Activated CD4-positive, alpha-beta T cell treated with anti-CD3 and anti-CD28 coated beads, Interleukin-2, amount 10 ng/mL, durations not matched to agents 24 days and 14 days (primary cell): Measurements from ENCODE around the gene CCDC167. TPM values are rescaled to one million over a fixed set of nuclear protein-coding genes. Genes with fewer than 3 reads are reported as not detected.

Experiments used
- DNase-seq: peaks from one replicate; pipeline ENCODE4 v3.0.0; 2022
- H3K27ac Mint-ChIP-seq: one replicate; pipeline ENCODE4 v1.8.0; 2022; ENCODE audit warnings: mild to moderate bottlenecking, mixed read lengths
- H3K27me3 Mint-ChIP-seq: one replicate; pipeline ENCODE4 v1.8.0; 2022; ENCODE audit warnings: mixed read lengths
- H3K36me3 Mint-ChIP-seq: one replicate; pipeline ENCODE4 v1.8.0; 2022; ENCODE audit warnings: low read depth, mild to moderate bottlenecking, mixed read lengths
- H3K4me1 Mint-ChIP-seq: one replicate; pipeline ENCODE4 v1.8.0; 2021; ENCODE audit warnings: mixed read lengths
- H3K4me3 Mint-ChIP-seq: one replicate; pipeline ENCODE4 v1.8.0; 2022; ENCODE audit warnings: mild to moderate bottlenecking, moderate library complexity, mixed read lengths
- H3K9me3 Mint-ChIP-seq: one replicate; pipeline ENCODE4 v1.8.0; 2021; ENCODE audit warnings: mixed read lengths
- intact Hi-C: fragments of 100-400 bp; cut with micrococcal nuclease; formaldehyde crosslinking; loops from one replicate; pipeline ENCODE4 v1.15.1; 2023
- total RNA-seq: library from RNA; stranded (reverse); gene quantifications from 2 replicates; pipeline ENCODE4 v1.2.3, GENCODE V29; 2022

CCDC167 gene
- total RNA-seq, 1 donor from 2014 or later: 62.4 TPM

DNA sequence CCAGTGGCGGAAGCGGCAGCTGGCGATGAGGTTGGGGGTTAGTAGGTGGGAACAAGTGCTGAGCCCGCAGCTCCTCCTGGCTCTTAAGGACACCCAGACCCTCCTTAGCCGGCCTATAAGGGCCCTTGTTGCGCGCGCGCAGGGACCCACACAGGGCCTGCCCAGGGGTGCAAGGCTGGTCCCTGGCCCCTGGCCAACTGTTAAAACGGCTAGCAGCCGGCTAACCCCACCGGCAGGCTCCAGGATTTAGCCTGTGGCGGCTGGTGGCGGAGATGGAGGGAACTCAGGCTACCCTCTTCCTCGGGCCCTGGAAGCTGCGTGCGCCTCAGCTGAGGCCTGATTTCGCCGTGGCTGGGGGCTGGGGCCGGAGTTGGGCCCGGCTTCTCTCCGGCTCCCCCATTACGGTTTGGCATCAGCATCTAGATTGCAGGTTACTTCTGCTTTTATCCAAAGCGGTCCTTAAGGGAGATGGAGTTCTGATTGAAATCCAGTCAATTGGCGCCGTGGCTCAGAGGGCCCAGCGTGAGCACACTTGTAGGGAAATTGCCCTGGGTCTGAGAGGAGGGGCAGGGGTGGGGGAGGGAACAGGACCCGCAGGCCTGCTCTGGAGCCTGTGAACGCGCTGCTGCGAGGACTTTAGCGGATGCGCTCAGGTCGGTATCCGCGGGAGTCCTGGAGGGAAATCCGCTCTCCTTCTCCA lies 36.9 kb upstream of the CCDC167 start:
- Mint-ChIP-seq H3K27me3 (peaks cover 51% of the 10 kb centered on the region), H3K36me3 (no peaks in the 10 kb centered on the region), H3K4me3 (no peak overlapping the region), H3K4me1 (peaks cover 12% of the 10 kb centered on the region), H3K27ac (no peak overlapping the region), H3K9me3 (no peaks in the 10 kb centered on the region)
- DNase-seq: no peak
- intact Hi-C loops: loop anchor here (2.0 kb wide), 1 partner anchor 16 kb away; no protein-coding TSS in a partner anchor

- DNase-seq: peak; percentile 67
- no peak overlapping the region for H3K27ac Mint-ChIP-seq
- H3K9me3 Mint-ChIP-seq: no peaks in the 10 kb centered on the region
- no peaks in the 10 kb centered on the region for H3K36me3 Mint-ChIP-seq
- peaks cover 12% of the 10 kb centered on the region for H3K4me1 Mint-ChIP-seq
- H3K27me3 Mint-ChIP-seq: peaks cover 55% of the 10 kb centered on the region
- intact Hi-C loops: loop anchor here (1.0 to 2.0 kb wide), 2 partner anchors 17 to 30 kb away; no protein-coding TSS in a partner anchor
- H3K4me3 Mint-ChIP-seq: peak overlapping the region; percentile 64
These were observed 36.2 kb upstream of the CCDC167 start for GRCh38 chr6:37535759-37536490.

- Mint-ChIP-seq H3K9me3 (no peaks in the 10 kb centered on the region), H3K4me1 (peaks cover 11% of the 10 kb centered on the region), H3K4me3 (no peak overlapping the region), H3K36me3 (no peaks in the 10 kb centered on the region), H3K27ac (no peak overlapping the region), H3K27me3 (peaks cover 58% of the 10 kb centered on the region)
- no peak for DNase-seq
- intact Hi-C loops: loop anchor here (1.0 kb wide), 1 partner anchor 31 kb away; no protein-coding TSS in a partner anchor
These were observed 35.7 kb upstream of the CCDC167 start for GRCh38 chr6:37535428-37535758.

DNA sequence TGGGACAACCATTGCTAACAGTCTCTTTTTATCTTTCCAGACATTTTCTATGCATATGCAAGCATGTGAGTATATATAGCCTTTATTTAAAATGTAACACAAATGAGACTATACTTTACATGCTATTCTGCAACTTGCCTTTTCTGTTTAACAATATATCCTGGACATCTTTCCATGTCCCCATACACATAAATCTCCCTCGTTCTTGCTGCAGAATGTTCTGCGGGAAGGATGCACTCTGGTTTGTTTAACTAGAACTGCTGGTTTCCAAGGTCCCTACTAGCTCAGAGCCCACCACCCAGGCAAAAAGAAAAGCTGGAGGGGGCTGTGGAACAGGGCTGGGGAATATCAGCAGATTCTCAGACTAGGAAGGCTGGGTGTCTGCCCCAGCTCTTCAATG lies 35.2 kb upstream of the CCDC167 start:
- no peak overlapping the region for H3K4me3 Mint-ChIP-seq
- peaks cover 60% of the 10 kb centered on the region for H3K27me3 Mint-ChIP-seq
- H3K27ac Mint-ChIP-seq: no peak overlapping the region
- intact Hi-C loops: loop anchor here (1.0 kb wide), 1 partner anchor 31 kb away; no protein-coding TSS in a partner anchor
- peaks cover 6% of the 10 kb centered on the region for H3K4me1 Mint-ChIP-seq
- H3K9me3 Mint-ChIP-seq: no peaks in the 10 kb centered on the region
- no peak for DNase-seq
- H3K36me3 Mint-ChIP-seq: no peaks in the 10 kb centered on the region

DNA sequence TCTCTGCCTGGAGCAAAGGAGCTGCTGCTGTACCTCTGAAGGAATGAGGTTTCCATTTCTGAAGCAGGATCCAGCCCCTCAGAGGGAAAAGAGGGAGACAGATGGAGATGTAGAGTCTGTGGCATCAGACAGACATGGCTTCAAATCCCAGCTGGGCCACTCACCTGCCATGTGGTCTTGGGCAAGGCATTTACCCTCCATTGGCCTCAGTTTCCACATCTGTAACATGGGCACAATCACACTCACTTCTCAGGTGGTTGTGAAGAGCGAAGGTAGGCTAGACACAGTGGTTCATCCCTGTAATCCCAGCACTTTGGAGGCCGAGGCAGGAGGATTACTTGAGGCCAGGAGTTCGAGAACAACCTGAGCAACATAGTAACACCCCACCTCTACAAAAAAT lies 32.4 kb upstream of the CCDC167 start:
- intact Hi-C loops: no loop called here
- H3K36me3 Mint-ChIP-seq: no peaks in the 10 kb centered on the region
- no peak for DNase-seq
- H3K4me1 Mint-ChIP-seq: peaks cover 4% of the 10 kb centered on the region
- H3K4me3 Mint-ChIP-seq: no peak overlapping the region
- no peaks in the 10 kb centered on the region for H3K9me3 Mint-ChIP-seq
- H3K27ac Mint-ChIP-seq: no peak overlapping the region
- peaks cover 54% of the 10 kb centered on the region for H3K27me3 Mint-ChIP-seq

- Mint-ChIP-seq H3K9me3 (no peaks in the 10 kb centered on the region), H3K27me3 (peaks cover 57% of the 10 kb centered on the region), H3K36me3 (no peaks in the 10 kb centered on the region), H3K4me3 (no peak overlapping the region), H3K4me1 (peaks cover 4% of the 10 kb centered on the region), H3K27ac (no peak overlapping the region)
- intact Hi-C loops: no loop called here
- DNase-seq: no peak
These were observed 31.8 kb upstream of the CCDC167 start for GRCh38 chr6:37531437-37532036.

DNA sequence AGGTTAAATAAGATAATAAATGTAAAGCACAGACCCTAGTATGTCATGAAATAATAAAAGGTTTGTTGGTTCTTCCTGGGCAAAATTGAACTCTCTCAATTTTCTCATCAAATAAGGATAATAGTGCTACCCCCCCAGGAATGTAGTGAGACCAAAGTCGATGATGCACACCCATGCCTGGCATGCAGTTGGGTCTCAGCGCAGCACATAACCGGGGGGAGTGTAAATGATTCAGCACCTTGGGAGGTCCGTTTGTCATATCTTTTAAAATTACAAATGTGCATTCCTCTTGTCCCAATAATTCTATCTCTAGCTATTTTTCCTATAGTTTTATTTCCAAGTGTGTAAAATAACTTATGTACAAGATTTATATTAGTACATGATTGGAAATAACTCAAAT lies 31.3 kb upstream of the CCDC167 start:
- no peaks in the 10 kb centered on the region for H3K9me3 Mint-ChIP-seq
- no peak overlapping the region for H3K4me3 Mint-ChIP-seq
- H3K27me3 Mint-ChIP-seq: peaks cover 56% of the 10 kb centered on the region
- H3K27ac Mint-ChIP-seq: no peak overlapping the region
- H3K36me3 Mint-ChIP-seq: no peaks in the 10 kb centered on the region
- intact Hi-C loops: no loop called here
- no peak for DNase-seq
- H3K4me1 Mint-ChIP-seq: peaks cover 5% of the 10 kb centered on the region

DNA sequence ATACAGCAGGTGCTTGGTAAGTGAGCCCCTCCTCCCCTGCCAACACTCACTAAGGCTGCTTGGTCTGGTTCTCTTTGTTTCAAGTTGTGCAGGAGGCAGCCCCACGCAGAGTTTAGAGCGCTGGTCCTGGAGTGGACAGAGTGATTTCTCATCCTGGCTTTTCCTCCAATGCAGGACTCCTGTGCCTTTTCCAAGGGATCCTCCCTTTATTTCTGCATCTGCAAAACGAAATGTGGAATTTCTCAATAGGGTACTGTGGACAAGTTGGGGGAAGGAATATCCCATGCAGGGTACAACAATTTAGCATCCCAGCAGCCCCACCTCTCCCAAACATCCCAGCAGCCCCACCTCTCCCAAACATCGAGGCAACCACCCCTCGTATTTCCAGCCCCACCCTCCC lies 30.6 kb upstream of the CCDC167 start:
- H3K27ac Mint-ChIP-seq: no peak overlapping the region
- DNase-seq: no peak
- H3K9me3 Mint-ChIP-seq: no peaks in the 10 kb centered on the region
- no peaks in the 10 kb centered on the region for H3K36me3 Mint-ChIP-seq
- intact Hi-C loops: no loop called here
- H3K4me3 Mint-ChIP-seq: no peak overlapping the region
- H3K27me3 Mint-ChIP-seq: peaks cover 51% of the 10 kb centered on the region
- peaks cover 5% of the 10 kb centered on the region for H3K4me1 Mint-ChIP-seq

DNA sequence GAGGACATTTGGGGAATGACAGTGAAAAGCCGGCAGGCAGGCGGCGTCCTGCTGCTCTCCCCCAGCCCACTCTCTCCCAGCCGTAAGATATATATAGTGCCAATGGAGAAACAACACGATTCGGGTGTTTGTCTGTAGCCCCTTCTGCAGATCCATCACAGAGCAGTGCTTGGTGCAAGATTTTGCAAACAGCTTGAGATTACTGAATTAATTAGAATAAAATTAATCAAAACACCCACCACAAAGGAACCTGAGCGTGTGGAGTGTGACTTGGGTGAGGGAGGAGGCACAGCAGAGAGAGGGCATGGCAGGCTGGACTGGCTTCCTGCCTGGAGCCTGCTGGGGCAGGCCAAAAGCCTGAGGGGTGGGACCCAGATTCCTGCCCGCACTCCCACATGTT lies 28.8 kb upstream of the CCDC167 start:
- Mint-ChIP-seq H3K9me3 (no peaks in the 10 kb centered on the region), H3K36me3 (no peaks in the 10 kb centered on the region), H3K27me3 (peaks cover 37% of the 10 kb centered on the region), H3K4me1 (peaks cover 5% of the 10 kb centered on the region), H3K4me3 (no peak overlapping the region), H3K27ac (no peak overlapping the region)
- intact Hi-C loops: loop anchor here (5.0 kb wide), 1 partner anchor 39 kb away; no protein-coding TSS in a partner anchor
- DNase-seq: no peak

GRCh38 chr6:37525460-37526357 lies 26.0 kb upstream of the CCDC167 start:
- Mint-ChIP-seq H3K4me1 (peaks cover 7% of the 10 kb centered on the region), H3K9me3 (no peaks in the 10 kb centered on the region), H3K36me3 (no peaks in the 10 kb centered on the region), H3K27me3 (peaks cover 18% of the 10 kb centered on the region), H3K4me3 (no peak overlapping the region), H3K27ac (no peak overlapping the region)
- intact Hi-C loops: loop anchor here (5.0 kb wide), 1 partner anchor 42 kb away; no protein-coding TSS in a partner anchor
- peak; percentile 70 for DNase-seq

DNA sequence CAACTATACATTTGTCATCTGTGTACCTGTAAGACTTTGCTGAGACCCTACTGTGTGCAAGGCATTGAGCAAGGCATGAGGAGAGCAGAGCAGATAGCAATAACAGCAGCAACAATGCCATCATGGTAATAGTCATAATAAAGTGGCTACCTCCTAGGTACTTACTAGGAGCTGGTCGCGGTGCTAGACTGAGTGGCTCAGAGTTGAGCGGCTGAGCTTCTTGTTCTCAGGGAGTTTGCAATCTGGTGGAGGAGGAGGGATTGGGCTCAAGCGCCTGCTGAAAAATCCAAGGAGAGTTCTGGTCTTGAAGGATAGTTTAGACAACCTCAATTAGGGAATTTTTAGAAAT lies 25.3 kb upstream of the CCDC167 start:
- intact Hi-C loops: loop anchor here (5.0 kb wide), 1 partner anchor 42 kb away; no protein-coding TSS in a partner anchor
- H3K36me3 Mint-ChIP-seq: no peaks in the 10 kb centered on the region
- H3K4me1 Mint-ChIP-seq: peaks cover 7% of the 10 kb centered on the region
- peaks cover 14% of the 10 kb centered on the region for H3K27me3 Mint-ChIP-seq
- no peak overlapping the region for H3K4me3 Mint-ChIP-seq
- H3K9me3 Mint-ChIP-seq: no peaks in the 10 kb centered on the region
- no peak overlapping the region for H3K27ac Mint-ChIP-seq
- DNase-seq: no peak

DNA sequence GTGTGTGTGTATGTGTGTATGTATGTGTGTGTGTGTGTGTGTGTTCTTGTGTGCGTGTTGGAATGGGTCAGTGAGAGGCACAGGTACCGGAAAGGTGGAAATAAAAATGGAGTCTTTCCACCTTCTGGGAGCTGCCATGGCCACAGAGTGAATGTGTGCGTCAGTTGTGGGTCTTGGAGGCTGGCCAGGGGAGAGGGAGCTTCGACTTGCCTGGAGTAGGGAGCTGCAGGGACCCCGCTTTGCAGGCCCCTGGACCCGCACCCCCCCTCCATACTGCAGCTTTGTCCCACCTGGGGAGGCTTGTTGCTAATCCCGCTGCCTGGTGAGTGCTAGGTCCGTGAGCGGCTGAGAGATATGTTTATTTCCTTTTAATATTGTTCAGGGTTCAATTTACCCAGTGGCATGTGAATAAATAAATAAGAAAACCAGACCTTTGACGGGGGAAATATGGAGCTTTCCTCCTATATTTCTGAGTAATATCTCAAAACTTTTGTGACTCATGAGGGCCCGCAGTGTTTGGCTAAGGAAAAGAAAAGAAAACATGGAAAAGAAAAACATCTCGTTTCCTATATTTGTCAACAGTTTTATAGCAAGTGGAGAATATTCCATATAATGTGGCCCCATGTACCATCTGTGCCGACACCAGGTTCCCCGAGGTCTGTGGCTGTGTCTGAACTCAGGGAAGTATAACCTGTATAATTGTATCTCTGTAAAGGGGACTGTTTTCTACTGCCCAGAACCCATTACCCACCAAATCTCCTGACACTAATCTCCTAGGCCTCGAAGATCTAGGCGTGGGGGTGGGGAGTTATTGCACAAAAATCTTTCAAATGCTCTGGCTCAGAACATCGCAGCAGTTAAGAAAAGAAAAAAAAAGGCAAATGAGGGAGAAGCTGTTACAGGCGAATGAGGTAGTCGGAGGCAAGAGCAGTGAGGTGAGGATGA lies 24.6 kb upstream of the CCDC167 start:
- Mint-ChIP-seq H3K27ac (no peak overlapping the region), H3K4me1 (peaks cover 7% of the 10 kb centered on the region), H3K36me3 (no peaks in the 10 kb centered on the region), H3K27me3 (peaks cover 14% of the 10 kb centered on the region), H3K4me3 (no peak overlapping the region), H3K9me3 (no peaks in the 10 kb centered on the region)
- intact Hi-C loops: no loop called here
- DNase-seq: no peak

DNA sequence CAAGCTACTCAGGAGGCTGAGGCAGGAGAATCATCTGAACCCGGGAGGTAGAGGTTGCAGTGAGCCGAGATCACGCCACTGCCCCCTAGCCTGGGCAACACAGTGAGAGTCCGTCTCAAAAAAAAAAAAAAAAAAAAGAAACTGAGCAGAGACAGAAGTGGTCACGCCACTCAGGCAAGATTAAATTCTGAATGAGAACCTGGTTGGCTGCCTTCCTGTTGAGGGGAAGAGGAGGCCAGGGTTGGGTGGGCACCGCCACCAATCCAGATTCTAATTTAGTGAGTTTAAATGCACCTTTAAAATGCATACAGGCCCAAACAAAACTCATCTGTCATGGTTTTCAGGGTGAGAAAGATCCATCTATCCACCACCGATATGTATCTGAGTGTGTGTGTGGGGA lies 23.7 kb upstream of the CCDC167 start:
- Mint-ChIP-seq H3K36me3 (no peaks in the 10 kb centered on the region), H3K4me3 (no peak overlapping the region), H3K27ac (no peak overlapping the region), H3K9me3 (no peaks in the 10 kb centered on the region), H3K27me3 (peaks cover 14% of the 10 kb centered on the region), H3K4me1 (peaks cover 15% of the 10 kb centered on the region)
- intact Hi-C loops: no loop called here
- DNase-seq: no peak
